ENCODE measurements around the gene RCE1. TPM values are rescaled to one million over a fixed set of nuclear protein-coding genes. Genes with fewer than 3 reads are reported as not detected.

RCE1 gene
- total RNA-seq, 4 donors from 2014 or later = 6.6 to 11.8 (median 8.3) TPM

DNA sequence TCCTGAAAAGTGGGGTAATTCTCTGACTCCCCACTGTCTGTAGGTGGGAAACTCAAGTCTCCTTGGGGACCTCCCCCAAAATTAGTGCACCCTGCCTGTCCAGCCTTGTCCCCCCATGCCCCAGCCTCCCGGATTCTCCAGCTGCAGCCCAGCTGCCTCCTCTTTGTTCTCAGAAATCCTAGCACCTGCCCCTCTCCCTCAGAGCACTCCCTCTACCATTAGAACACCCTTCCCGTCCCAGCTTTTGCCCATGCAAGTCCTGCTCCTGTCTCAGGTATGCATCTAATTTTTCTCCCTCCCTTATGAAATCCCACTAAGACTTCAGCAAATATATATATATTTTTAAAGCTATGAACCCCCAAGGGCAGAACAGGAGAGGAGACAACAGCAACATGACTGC, 50.9 kb downstream of the RCE1 start:
- Histone ChIP-seq H3K36me3 (no peaks in the 10 kb centered on the region), H3K4me3 (no peak overlapping the region), H3K27ac (no peak overlapping the region), H3K9me3 (no peaks in the 10 kb centered on the region), H3K4me1 (peaks cover 0 to 38% of the 10 kb centered on the region in 2 donors), H3K27me3 (no peaks in the 10 kb centered on the region)
- TF ChIP-seq CTCF (IDR thresholded peaks at IDR 0.05 in 4 of 5, conservative IDR thresholded peaks at IDR 0.05 in 1 of 5) = no peak
- TF ChIP-seq POLR2A (IDR thresholded peaks at IDR 0.05) = no peak
- intact Hi-C loops (cut with DNase I; ENCODE audit: low total_unique reads) = loop anchor here (5.0 kb wide), 1 partner anchor 63 kb away; the partner anchor contains the start of gene PC
- in situ Hi-C loops (cut with MboI; ENCODE audit: low sequenced_read_pairs in 4 of 4) = no loop called here
- no peak for DNase-seq
- ATAC-seq = no peak

Other genes with a start within 250 kb of the RCE1 start
- gene RBM14, start 226.8 kb upstream of the RCE1 start, total RNA-seq = 10 to 100 TPM; 17.0 to 43.2 (median 29.4) TPM
- 100 to 1,000 TPM in 1 of 4 donors, 10 to 100 TPM in 3; 62.4 to 117 (median 69.2) TPM for gene RBM4, start 204.7 kb upstream of the RCE1 start, total RNA-seq
- gene RBM4B, start 165.6 kb upstream of the RCE1 start, total RNA-seq = 10 to 100 TPM in 1 of 4 donors, 1 to 10 TPM in 3; 4.5 to 11.7 (median 6.5) TPM
- gene SPTBN2, start 114.2 kb upstream of the RCE1 start, total RNA-seq = 1 to 10 TPM in 2 of 4 donors, under 1 TPM in 2; 0.40 to 1.5 (median 1.0) TPM
- gene LRFN4, start 13.6 kb downstream of the RCE1 start, total RNA-seq = 10 to 100 TPM in 2 of 4 donors, 1 to 10 TPM in 2; 8.6 to 12.1 (median 10.1) TPM
- gene PC, start 114.9 kb downstream of the RCE1 start, total RNA-seq = 10 to 100 TPM; 13.1 to 67.6 (median 32.1) TPM
- not detected for gene C11orf86, start 131.9 kb downstream of the RCE1 start, total RNA-seq
- under 1 TPM in 2 of 4 donors, not detected in 2; 0.33 to 0.64 TPM for gene SYT12, start 179.7 kb downstream of the RCE1 start, total RNA-seq
- gene RHOD, start 213.4 kb downstream of the RCE1 start, total RNA-seq = 10 to 100 TPM; 18.9 to 87.0 (median 24.4) TPM